AG04449 (cell line): ENCODE results near the gene PODN.

Experiments used
- CTCF ChIA-PET: fragments of 350-600 bp; formaldehyde crosslinking; extraction: SDS; loops from one replicate; lab custom pipeline; 2021; ENCODE audit warnings: antibody characterized with exemption; lab: Yijun Ruan, JAX
- POLR2A ChIA-PET: fragments of 400-600, 350-600 bp; formaldehyde crosslinking; extraction: SDS; loops from one replicate; lab custom pipeline; 2020; ENCODE audit warnings: antibody characterized with exemption, inconsistent platforms; lab: Yijun Ruan, JAX
- DNase-seq: peaks from one replicate; pipeline ENCODE4 v3.0.0-alpha.2; 2010; ENCODE audit warnings: low read depth, low spot score
- H3K4me3 ChIP-seq: 2 replicates; pipeline ENCODE4 v1.5.1; 2011; ENCODE audit warnings: low read depth, mild to moderate bottlenecking, control low read depth, low read length
- TF ChIP-seq, protein P1 (sequence below): IDR thresholded peaks from one replicate; pipeline ENCODE4 v1.5.1; 2011; ENCODE audit warnings: mild to moderate bottlenecking, moderate library complexity, low read length, control low read depth, inconsistent platforms; ENCODE audit not compliant: insufficient read depth; ENCODE audit errors: missing control alignments

Gene PODN

GRCh38 chr1:53083636-53084588, 21.9 kb downstream of the PODN start:
- POLR2A ChIA-PET, result no interaction called here

DNA sequence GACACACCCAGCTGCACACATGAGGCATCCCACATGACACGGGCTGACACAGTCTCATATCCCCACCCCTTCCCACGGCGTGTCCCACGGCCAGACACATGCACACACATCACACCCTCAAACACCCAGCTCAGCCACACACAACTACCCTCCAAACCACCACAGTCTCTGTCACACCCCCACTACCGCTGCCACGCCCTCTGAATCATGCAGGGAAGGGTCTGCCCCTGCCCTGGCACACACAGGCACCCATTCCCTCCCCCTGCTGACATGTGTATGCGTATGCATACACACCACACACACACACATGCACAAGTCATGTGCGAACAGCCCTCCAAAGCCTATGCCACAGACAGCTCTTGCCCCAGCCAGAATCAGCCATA, 22.6 kb downstream of the PODN start:
- POLR2A ChIA-PET, result no interaction called here
- no peak for DNase-seq
- CTCF ChIA-PET, result interaction anchor here (1.4 kb wide), 1 partner anchor 98 kb away, joined by 4 read pairs; no protein-coding TSS in a partner anchor
- TF ChIP-seq, protein P1, sequence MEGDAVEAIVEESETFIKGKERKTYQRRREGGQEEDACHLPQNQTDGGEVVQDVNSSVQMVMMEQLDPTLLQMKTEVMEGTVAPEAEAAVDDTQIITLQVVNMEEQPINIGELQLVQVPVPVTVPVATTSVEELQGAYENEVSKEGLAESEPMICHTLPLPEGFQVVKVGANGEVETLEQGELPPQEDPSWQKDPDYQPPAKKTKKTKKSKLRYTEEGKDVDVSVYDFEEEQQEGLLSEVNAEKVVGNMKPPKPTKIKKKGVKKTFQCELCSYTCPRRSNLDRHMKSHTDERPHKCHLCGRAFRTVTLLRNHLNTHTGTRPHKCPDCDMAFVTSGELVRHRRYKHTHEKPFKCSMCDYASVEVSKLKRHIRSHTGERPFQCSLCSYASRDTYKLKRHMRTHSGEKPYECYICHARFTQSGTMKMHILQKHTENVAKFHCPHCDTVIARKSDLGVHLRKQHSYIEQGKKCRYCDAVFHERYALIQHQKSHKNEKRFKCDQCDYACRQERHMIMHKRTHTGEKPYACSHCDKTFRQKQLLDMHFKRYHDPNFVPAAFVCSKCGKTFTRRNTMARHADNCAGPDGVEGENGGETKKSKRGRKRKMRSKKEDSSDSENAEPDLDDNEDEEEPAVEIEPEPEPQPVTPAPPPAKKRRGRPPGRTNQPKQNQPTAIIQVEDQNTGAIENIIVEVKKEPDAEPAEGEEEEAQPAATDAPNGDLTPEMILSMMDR, result no peak
- H3K4me3 ChIP-seq, result no peak overlapping the region

More at GRCh38 chr1:53083636-53084588, 21.9 kb downstream of the PODN start:
- no peak overlapping the region for H3K4me3 ChIP-seq
- CTCF ChIA-PET, result interaction anchor here (1.4 kb wide), 1 partner anchor 98 kb away, joined by 4 read pairs; no protein-coding TSS in a partner anchor
- TF ChIP-seq, protein P1, result no peak
- no peak for DNase-seq

- TF ChIP-seq, protein P1, result no peak
- POLR2A ChIA-PET, result no interaction called here
- H3K4me3 ChIP-seq, result no peak overlapping the region
- no peak for DNase-seq
- CTCF ChIA-PET, result interaction anchor here (1.4 kb wide), 1 partner anchor 97 kb away, joined by 4 read pairs; no protein-coding TSS in a partner anchor
Measured at GRCh38 chr1:53085405-53085804, 23.4 kb downstream of the PODN start.

- no peak for DNase-seq
- H3K4me3 ChIP-seq, result no peak overlapping the region
- CTCF ChIA-PET, result interaction anchor here (1.1 kb wide), 1 partner anchor 26 kb away, joined by 3 read pairs; no protein-coding TSS in a partner anchor
- TF ChIP-seq, protein P1, result no peak
- POLR2A ChIA-PET, result no interaction called here
Measured at GRCh38 chr1:53086491-53087070, 24.6 kb downstream of the PODN start.

DNA sequence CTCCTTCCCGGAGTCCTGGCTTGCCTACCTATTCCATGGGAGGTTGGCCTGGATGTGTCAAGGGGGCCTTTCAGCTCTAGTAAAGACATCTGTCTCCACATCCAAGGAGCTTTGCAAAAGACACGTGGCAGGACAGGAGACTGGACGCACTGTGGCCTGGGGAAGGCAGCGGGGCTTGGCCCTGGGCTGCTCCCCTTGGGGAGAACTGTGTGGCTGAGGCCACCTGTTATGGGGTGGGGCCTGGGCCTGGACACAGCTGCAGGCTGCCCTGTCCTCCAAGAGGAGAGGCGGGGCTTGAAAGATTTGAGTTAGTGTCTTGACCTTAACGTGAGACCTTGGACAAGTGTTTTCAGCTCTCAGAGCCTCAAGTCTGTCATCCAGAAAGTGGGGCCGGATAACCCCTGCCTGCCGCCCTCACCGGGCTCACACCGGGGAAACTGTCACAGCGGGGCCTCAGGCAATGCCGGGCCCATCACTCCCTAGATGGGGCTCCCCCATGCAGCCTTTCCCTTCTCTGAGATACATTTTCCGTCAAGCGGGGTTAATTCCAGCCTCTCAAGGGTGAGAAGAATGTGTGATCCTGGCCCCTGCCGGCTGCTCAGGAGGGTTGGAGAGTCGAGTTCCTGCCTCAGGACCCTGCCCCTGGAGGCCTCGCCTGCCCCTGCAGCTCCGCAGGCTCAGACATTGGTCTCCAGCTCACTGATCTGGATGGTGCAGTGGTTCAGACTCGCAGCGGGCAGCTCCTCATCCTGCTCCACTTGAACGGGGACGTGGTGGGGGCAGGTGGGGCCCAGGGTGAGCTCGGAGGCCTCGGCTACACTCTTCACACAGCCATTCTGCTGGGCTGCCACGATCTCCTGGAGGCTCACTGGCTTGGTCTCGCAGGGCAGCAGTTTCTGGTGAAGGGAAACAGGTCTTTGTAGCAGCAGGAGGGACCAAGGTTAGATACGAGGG, 25.6 kb downstream of the PODN start:
- ChIA-PET POLR2A (no interaction called here), CTCF (interaction anchor here (1.2 to 1.7 kb wide), 2 partner anchors 19 to 98 kb away, joined by 4 read pairs; no protein-coding TSS in a partner anchor)
- TF ChIP-seq, protein P1, result no peak
- H3K4me3 ChIP-seq, result no peak overlapping the region
- DNase-seq, result no peak
